HG02943 (cell line): Measurements from ENCODE around the gene DUSP1.
A peak's percentile ranks its signal among the peaks of the same experiment; 100 is the strongest.
"Not testable (repeated sequence)": the region's sequence is repeated elsewhere in the genome, so short reads cannot be mapped to it uniquely, and the experiment has no call there.

Source experiments
- ATAC-seq: cut with Tn5 transposase; IDR thresholded peaks from one replicate; pipeline ENCODE4 v1.9.1; 2021; ENCODE audit warnings: mild to moderate bottlenecking, low read depth, moderate library complexity; ENCODE audit not compliant: unreplicated experiment

DUSP1 gene

DNA sequence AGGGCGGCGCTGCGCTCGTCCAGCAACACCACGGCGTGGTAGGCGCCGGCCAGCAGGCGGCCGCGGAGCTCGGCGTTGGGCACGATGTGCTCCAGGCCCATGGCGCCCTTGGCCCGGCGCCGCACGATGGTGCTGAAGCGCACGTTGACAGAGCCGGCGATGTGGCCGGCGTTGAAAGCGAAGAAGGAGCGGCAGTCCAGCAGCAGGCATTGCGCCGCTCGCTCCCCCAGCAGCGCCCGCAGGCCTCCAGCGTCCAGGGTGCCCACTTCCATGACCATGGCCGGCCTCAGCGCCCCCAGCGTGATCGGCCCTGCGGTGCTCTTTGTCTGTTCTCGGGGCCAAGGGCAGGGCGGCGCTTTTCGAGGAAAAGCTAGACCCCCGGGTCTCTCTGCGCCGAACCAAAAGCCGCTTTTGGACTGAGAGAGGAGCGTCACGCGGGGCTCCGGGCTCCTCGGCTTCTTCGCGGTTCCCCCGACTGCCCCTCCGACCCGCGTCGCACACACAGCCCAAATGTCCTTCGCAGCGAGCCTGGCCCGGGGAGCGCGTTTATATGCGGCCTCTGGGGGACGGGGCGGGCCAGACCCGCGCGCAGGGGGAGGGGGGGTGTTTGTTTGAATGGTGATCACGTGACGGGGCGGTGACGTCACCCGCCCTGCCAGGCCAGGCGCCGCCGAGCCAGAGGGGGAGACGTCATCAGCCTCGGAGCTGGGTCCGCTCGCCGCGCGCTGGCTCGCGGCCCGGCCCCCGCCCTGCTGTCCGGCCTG, at the start of gene DUSP1:
Gene DUSP1 (minus strand): TSS at position 521 of the 764 bp plus-strand sequence. CDS start 243 bp downstream, at position 278.
- peak; percentile 57 for ATAC-seq

- no peak for ATAC-seq
These were observed 49.2 kb upstream of the DUSP1 start for GRCh38 chr5:172820046-172820767.

DNA sequence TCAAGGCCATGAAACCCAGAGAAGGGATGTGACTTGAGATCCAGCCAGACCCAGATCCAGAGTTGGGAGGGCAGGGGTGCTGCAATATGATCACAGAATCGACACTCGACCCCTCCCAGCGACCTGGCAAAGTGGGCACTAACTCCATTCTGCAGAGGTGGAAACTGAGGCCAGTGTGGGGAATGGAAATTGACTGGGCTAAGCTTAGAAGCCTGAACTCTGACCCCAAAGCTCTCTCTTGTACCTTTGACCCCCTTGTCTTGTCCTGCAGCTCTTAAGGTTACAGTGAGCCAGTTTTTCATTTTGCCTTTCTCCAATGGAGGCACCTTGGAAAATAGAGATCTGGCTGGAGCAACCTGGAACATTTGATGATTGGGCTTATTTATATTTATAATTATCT, 48.6 kb upstream of the DUSP1 start:
- ATAC-seq, result no peak

DNA sequence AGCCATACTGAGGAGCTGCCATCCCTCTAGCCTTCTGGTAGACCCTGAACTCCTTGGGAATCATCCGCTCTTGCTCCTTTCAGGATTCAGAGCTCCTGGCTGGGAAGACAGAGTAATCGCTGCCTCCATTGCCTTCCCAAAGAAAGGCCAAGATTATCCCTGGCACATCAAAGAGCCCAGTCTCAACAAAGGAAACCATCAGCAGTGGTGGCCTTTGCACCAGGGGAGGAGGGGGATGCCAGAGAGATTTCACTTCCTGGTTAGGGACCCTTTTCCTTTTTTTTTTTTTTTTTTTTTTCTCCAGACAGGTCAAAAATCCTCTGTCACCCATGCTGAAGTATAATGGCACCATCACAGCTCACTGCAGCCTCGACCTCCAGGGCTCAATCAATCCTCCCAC, 47.1 kb upstream of the DUSP1 start:
- ATAC-seq, result no peak

GRCh38 chr5:172817664-172818063, 46.7 kb upstream of the DUSP1 start:
- no peak for ATAC-seq

- no peak for ATAC-seq
These were observed 46.0 kb upstream of the DUSP1 start for GRCh38 chr5:172816925-172817562.

- ATAC-seq, result no peak
These were observed 44.6 kb upstream of the DUSP1 start for GRCh38 chr5:172815631-172816030.

- ATAC-seq, result not testable (repeated sequence)
These were observed 40.0 kb upstream of the DUSP1 start for GRCh38 chr5:172810996-172811395.

- no peak for ATAC-seq
These were observed 38.8 kb upstream of the DUSP1 start for GRCh38 chr5:172809774-172810173.

DNA sequence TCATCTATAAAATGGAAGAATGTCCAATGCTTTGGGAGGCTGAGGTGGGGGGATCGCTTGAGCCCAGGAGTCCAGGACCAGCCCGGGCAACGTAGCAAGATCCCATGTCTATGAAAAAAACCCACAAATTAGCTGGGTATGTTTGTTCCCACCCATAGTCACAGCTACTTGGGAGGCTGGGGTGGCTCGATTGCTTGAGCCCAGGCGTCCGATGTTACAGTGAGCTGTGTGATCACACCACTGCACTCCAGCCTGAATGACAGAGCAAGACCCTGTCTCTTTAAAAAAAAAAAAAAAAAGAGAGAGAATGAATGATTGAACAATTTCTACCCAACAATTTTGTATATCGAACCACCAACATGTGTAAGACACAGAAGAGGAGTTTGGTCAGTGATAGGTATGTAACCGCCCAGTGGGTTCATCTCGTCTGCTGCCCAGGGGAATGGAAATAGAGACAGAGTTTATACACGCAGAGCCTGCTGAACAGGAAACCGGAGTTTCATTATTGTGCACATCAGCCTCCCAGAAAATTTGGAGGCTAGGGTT, 36.8 kb upstream of the DUSP1 start:
- no peak for ATAC-seq

DNA sequence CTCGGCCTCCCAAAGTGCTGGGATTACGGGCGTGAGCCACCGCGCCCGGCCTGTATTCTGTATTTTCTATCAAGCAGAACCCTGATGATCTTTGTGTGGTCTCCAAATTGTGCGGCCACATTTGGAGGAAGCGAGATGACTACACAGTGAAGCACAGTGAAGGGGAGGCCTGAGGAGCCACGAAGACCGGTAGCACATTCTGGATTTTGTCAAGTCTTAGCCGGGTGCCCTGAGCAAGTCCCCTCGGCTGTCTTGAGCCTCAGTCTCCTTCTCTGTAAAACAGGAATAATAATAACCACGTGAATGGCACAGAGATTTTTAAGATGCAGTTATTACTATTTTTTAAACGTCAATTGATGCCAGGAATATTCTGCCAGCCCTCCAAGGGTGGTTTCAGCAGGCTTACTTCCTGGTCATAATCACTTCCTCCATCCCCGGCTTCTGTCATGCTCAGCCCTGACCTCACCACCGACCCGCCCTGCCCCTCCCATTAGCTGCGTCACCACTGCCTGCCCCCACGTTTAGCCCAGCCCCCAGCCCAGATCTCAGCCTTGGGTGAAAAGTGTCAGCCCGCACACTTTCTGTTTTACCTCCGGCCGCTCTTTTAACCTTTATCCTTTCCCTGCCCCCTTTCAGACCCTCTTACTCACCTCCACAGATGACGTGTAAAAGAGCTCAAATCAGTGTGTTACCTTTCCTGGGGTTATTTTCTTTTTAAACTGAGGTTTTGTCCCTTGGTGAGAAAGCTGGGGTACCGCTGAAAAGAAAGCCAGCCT, 36.1 kb upstream of the DUSP1 start:
- peak; percentile 89 for ATAC-seq

DNA sequence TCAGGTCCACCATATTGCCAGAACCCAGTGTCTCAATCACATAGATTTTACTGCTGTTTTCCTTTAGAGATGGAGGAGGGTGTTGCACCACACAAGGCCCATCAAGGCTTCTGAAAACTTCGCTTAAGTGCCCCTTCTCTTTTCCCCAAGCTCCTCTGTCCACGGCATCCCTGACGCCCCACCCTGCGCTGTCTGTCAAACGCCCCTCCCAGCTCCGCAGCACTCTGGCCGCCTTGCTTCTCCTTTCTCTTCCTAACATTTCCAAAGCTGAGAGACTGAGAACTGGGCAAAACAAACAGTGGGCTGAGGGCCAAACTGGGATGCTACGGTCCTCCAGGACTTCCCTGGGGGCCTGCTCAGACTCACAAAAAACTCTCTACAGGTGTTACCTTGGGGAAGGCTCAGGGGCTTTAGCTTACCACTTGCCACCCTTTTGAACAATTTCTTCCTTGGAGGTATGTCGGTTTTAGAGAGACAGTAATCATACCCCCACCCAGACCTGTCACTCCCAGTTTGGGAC, 34.8 kb upstream of the DUSP1 start:
- no peak for ATAC-seq

DNA sequence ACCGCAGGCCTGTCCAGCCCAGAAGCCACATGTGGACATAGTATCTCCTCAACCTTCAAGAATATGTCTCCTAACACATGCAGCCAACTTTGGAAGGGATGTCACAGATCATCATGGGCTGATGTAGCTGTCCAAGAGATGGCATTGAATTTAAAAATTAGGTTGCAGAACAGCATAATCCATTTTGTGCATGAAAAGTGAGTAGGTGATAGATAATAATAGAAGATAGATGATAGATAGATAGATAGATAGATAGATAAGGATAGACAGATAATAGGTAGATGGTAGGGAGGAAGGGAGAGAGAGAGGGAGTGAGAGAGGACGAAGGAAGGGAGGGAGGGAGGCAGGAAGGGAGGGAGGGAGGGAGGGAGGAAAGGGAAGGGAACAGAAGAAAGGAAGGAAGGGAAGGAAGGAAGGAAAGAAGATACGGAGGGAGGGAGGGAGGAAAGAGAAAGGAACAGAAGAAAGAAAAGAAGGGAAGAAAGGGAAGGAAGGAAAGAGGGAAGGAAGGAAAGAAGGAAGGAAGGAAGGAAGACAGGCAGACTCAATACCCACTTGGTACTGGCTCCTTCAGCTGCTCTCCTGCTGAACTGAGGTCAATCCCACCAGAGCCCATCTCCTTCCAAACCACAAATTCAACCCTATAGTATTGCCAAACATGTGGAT, 34.2 kb upstream of the DUSP1 start:
- no peak for ATAC-seq

DNA sequence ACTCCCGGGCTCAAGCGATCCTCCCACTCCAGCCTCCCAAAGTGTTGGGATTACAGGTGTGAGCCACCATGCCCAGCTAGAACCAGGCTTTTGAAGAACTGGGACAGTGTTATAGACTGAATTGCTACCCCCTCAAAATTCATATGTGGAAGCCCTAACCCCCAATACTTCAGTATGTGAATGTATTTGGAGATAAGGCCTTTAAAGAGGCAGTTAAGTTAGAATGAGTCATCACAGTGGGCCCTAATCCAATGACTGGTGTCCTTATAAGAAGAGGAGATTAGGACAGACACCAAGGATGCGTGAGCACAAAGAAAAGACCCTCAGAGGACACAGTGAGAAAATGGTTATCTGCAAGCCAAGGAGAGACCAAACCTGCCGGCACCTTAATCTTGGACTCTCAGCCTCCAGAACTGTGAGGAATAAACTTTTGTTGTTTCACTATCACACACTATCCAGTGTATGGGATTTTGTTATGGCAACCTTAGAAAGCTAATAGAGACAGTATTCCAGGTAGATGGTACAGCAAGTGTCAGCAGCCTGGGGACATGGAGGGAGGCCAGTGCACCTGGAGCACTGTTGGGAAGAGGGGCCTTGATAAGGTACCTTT, 31.7 kb upstream of the DUSP1 start:
- no peak for ATAC-seq

GRCh38 chr5:172802112-172802511, 31.1 kb upstream of the DUSP1 start:
- ATAC-seq, result no peak

GRCh38 chr5:172801179-172801671, 30.2 kb upstream of the DUSP1 start:
- no peak for ATAC-seq

DNA sequence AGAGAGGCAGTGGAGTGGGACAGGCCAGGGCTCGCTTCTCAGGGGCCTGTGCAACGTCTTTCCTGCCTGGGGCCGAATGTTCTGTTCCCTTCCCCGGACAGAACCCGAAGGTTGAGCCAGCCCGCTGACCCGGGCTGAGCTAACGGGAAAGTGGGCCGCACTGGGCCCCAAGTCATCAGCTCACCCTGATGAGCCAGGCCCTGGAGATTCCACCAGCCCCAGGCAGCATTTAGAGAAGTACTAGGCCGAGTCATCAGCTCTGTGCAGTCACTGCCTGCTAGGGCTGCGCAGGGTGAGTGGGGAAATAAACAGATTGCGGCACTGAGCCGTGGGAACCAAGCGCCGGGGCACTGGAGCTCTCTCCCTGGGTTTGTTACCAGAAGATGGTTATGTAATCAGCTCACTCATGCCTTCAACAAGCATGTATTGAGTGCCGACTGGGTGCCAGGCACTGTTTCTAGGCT, 29.1 kb upstream of the DUSP1 start:
- ATAC-seq, result no peak

DNA sequence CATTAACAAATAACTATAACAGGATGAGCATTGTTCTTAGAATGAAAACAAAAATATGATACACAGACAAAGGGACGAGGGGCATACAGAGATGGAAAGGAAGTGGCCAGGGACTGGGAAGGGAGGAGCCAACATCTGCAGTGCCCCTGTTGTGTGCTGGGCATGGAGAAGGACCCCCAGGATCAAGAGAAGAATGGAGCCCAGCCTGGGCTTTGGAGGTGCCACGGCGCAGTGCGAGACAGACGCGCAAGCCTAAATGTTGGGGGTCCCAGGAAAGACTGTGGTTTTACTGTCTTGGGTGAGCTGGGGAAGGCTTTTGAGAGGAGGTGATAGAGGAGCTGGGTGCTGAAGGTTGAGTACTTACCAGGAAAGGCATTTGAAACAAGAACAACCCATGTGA, 28.4 kb upstream of the DUSP1 start:
- no peak for ATAC-seq
